ENCODE measurements around the gene RGMA.

RGMA gene

GRCh38 chr15:93048426-93048721 is 40.6 kb downstream of the RGMA start:
- H4K91ac ChIP-seq (ENCODE audit: low read depth, low read length): no peak overlapping the region
- no peak overlapping the region for H2AK5ac ChIP-seq (ENCODE audit: low read length)
- no peak overlapping the region for H3K14ac ChIP-seq (ENCODE audit: low read length)
- no peak overlapping the region for H4K12ac ChIP-seq (ENCODE audit: low read depth, low read length)
- no peaks in the 10 kb centered on the region for H3K36me3 ChIP-seq (ENCODE audit: control insufficient read depth in 1 of 2, insufficient read depth in 2 of 2, low read length in 2 of 2)
- H3K23ac ChIP-seq (ENCODE audit: low read length): no peak overlapping the region
- H3K18ac ChIP-seq (ENCODE audit: low read length): no peak overlapping the region
- no CpG with 5 or more reads among the region's 14 CpGs for WGBS (ENCODE audit: extremely low coverage, insufficient coverage, insufficient read length)
- no peak overlapping the region for H4K8ac ChIP-seq (ENCODE audit: low read depth, low read length)
- no peak overlapping the region for H2BK120ac ChIP-seq (ENCODE audit: insufficient read depth, low read length, poor library complexity)
- no peak overlapping the region for H2BK5ac ChIP-seq (ENCODE audit: low read depth, low read length, poor library complexity)
- no peak overlapping the region for H3K4ac ChIP-seq (ENCODE audit: low read depth, low read length)
- no peak overlapping the region for H3K9ac ChIP-seq (ENCODE audit: low read length)
- no peaks in the 10 kb centered on the region for H3K27me3 ChIP-seq (ENCODE audit: insufficient read depth, low read length)
- H3K79me2 ChIP-seq (ENCODE audit: control insufficient read depth, insufficient read depth, low read length, poor library complexity): no peaks in the 10 kb centered on the region
- no peak overlapping the region for H2AFZ ChIP-seq (ENCODE audit: insufficient read depth, low read length, poor library complexity)
- H3K79me1 ChIP-seq (ENCODE audit: low read length): no peaks in the 10 kb centered on the region
- H3K4me3 ChIP-seq (ENCODE audit: low read depth, low read length): no peak overlapping the region
- no peak overlapping the region for H3K4me2 ChIP-seq (ENCODE audit: low read length)
- no peak for DNase-seq
- H3K9me3 ChIP-seq (ENCODE audit: insufficient read depth, low read depth, low read length): peaks cover 11% of the 10 kb centered on the region
- no peak overlapping the region for H2BK12ac ChIP-seq (ENCODE audit: low read length)
- H3K27ac ChIP-seq (ENCODE audit: low read depth, low read length): no peak overlapping the region
- no peaks in the 10 kb centered on the region for H3K4me1 ChIP-seq (ENCODE audit: control insufficient read depth in 1 of 2, insufficient read depth in 2 of 2, low read length in 2 of 2)

- Histone ChIP-seq H2BK120ac (ENCODE audit: insufficient read depth, low read length, poor library complexity) (no peak overlapping the region), H3K9ac (ENCODE audit: low read length) (no peak overlapping the region), H2AFZ (ENCODE audit: insufficient read depth, low read length, poor library complexity) (no peak overlapping the region), H3K4me1 (ENCODE audit: control insufficient read depth in 1 of 2, insufficient read depth in 2 of 2, low read length in 2 of 2) (no peaks in the 10 kb centered on the region), H3K79me2 (ENCODE audit: control insufficient read depth, insufficient read depth, low read length, poor library complexity) (no peaks in the 10 kb centered on the region), H4K91ac (ENCODE audit: low read depth, low read length) (no peak overlapping the region), H3K79me1 (ENCODE audit: low read length) (no peaks in the 10 kb centered on the region), H4K12ac (ENCODE audit: low read depth, low read length) (no peak overlapping the region), H3K4me2 (ENCODE audit: low read length) (no peak overlapping the region), H2BK12ac (ENCODE audit: low read length) (no peak overlapping the region), H3K4ac (ENCODE audit: low read depth, low read length) (no peak overlapping the region), H3K23ac (ENCODE audit: low read length) (no peak overlapping the region), H3K4me3 (ENCODE audit: low read depth, low read length) (no peak overlapping the region), H3K14ac (ENCODE audit: low read length) (no peak overlapping the region), H4K8ac (ENCODE audit: low read depth, low read length) (no peak overlapping the region), H3K27me3 (ENCODE audit: insufficient read depth, low read length) (no peaks in the 10 kb centered on the region), H3K27ac (ENCODE audit: low read depth, low read length) (no peak overlapping the region), H3K9me3 (ENCODE audit: insufficient read depth, low read depth, low read length) (peaks cover 11% of the 10 kb centered on the region), H3K18ac (ENCODE audit: low read length) (no peak overlapping the region), H3K36me3 (ENCODE audit: control insufficient read depth in 1 of 2, insufficient read depth in 2 of 2, low read length in 2 of 2) (no peaks in the 10 kb centered on the region), H2AK5ac (ENCODE audit: low read length) (no peak overlapping the region), H2BK5ac (ENCODE audit: low read depth, low read length, poor library complexity) (no peak overlapping the region)
- no CpG with 5 or more reads among the region's 18 CpGs for WGBS (ENCODE audit: extremely low coverage, insufficient coverage, insufficient read length)
- DNase-seq: no peak
Measured at GRCh38 chr15:93047621-93048425, 41.2 kb downstream of the RGMA start.

GRCh38 chr15:93046721-93047120 is 42.3 kb downstream of the RGMA start:
- Histone ChIP-seq H2AK5ac (ENCODE audit: low read length) (no peak overlapping the region), H3K4me2 (ENCODE audit: low read length) (no peak overlapping the region), H3K14ac (ENCODE audit: low read length) (no peak overlapping the region), H4K8ac (ENCODE audit: low read depth, low read length) (no peak overlapping the region), H4K91ac (ENCODE audit: low read depth, low read length) (no peak overlapping the region), H3K4ac (ENCODE audit: low read depth, low read length) (no peak overlapping the region), H3K79me2 (ENCODE audit: control insufficient read depth, insufficient read depth, low read length, poor library complexity) (no peaks in the 10 kb centered on the region), H3K4me3 (ENCODE audit: low read depth, low read length) (no peak overlapping the region), H3K4me1 (ENCODE audit: control insufficient read depth in 1 of 2, insufficient read depth in 2 of 2, low read length in 2 of 2) (no peaks in the 10 kb centered on the region), H3K27me3 (ENCODE audit: insufficient read depth, low read length) (no peaks in the 10 kb centered on the region), H3K18ac (ENCODE audit: low read length) (no peak overlapping the region), H3K23ac (ENCODE audit: low read length) (no peak overlapping the region), H2AFZ (ENCODE audit: insufficient read depth, low read length, poor library complexity) (no peak overlapping the region), H2BK120ac (ENCODE audit: insufficient read depth, low read length, poor library complexity) (no peak overlapping the region), H4K12ac (ENCODE audit: low read depth, low read length) (no peak overlapping the region), H3K9me3 (ENCODE audit: insufficient read depth, low read depth, low read length) (peaks cover 11% of the 10 kb centered on the region), H3K9ac (ENCODE audit: low read length) (no peak overlapping the region), H3K27ac (ENCODE audit: low read depth, low read length) (no peak overlapping the region), H2BK12ac (ENCODE audit: low read length) (no peak overlapping the region), H3K79me1 (ENCODE audit: low read length) (no peaks in the 10 kb centered on the region), H3K36me3 (ENCODE audit: control insufficient read depth in 1 of 2, insufficient read depth in 2 of 2, low read length in 2 of 2) (no peaks in the 10 kb centered on the region), H2BK5ac (ENCODE audit: low read depth, low read length, poor library complexity) (no peak overlapping the region)
- DNase-seq: no peak
- no CpG with 5 or more reads among the region's 7 CpGs for WGBS (ENCODE audit: extremely low coverage, insufficient coverage, insufficient read length)

GRCh38 chr15:93046120-93046519 is 42.9 kb downstream of the RGMA start:
- Histone ChIP-seq H4K12ac (ENCODE audit: low read depth, low read length) (no peak overlapping the region), H3K4me2 (ENCODE audit: low read length) (no peak overlapping the region), H2AFZ (ENCODE audit: insufficient read depth, low read length, poor library complexity) (no peak overlapping the region), H3K9ac (ENCODE audit: low read length) (no peak overlapping the region), H4K8ac (ENCODE audit: low read depth, low read length) (no peak overlapping the region), H3K18ac (ENCODE audit: low read length) (no peak overlapping the region), H2AK5ac (ENCODE audit: low read length) (no peak overlapping the region), H3K27ac (ENCODE audit: low read depth, low read length) (no peak overlapping the region), H3K4ac (ENCODE audit: low read depth, low read length) (no peak overlapping the region), H2BK120ac (ENCODE audit: insufficient read depth, low read length, poor library complexity) (no peak overlapping the region), H2BK5ac (ENCODE audit: low read depth, low read length, poor library complexity) (no peak overlapping the region), H3K23ac (ENCODE audit: low read length) (no peak overlapping the region), H3K79me1 (ENCODE audit: low read length) (no peaks in the 10 kb centered on the region), H3K4me1 (ENCODE audit: control insufficient read depth in 1 of 2, insufficient read depth in 2 of 2, low read length in 2 of 2) (no peaks in the 10 kb centered on the region), H3K79me2 (ENCODE audit: control insufficient read depth, insufficient read depth, low read length, poor library complexity) (no peaks in the 10 kb centered on the region), H3K9me3 (ENCODE audit: insufficient read depth, low read depth, low read length) (peaks cover 12% of the 10 kb centered on the region), H3K27me3 (ENCODE audit: insufficient read depth, low read length) (no peaks in the 10 kb centered on the region), H2BK12ac (ENCODE audit: low read length) (no peak overlapping the region), H3K14ac (ENCODE audit: low read length) (no peak overlapping the region), H4K91ac (ENCODE audit: low read depth, low read length) (no peak overlapping the region), H3K36me3 (ENCODE audit: control insufficient read depth in 1 of 2, insufficient read depth in 2 of 2, low read length in 2 of 2) (no peaks in the 10 kb centered on the region), H3K4me3 (ENCODE audit: low read depth, low read length) (no peak overlapping the region)
- no CpG with 5 or more reads among the region's 4 CpGs for WGBS (ENCODE audit: extremely low coverage, insufficient coverage, insufficient read length)
- no peak for DNase-seq
